Esophagus mucosa (tissue), 1 donor: ENCODE data around the gene GNAS. TPM values are rescaled to one million over a fixed set of nuclear protein-coding genes. Genes with fewer than 3 reads are reported as not detected.
A peak's percentile ranks its signal among the peaks of the same experiment; 100 is the strongest.
"Not testable (repeated sequence)": the region's sequence is repeated elsewhere in the genome, so short reads cannot be mapped to it uniquely, and the experiment has no call there.

Experiments
- ATAC-seq: fragments of 200-7000 bp; cut with Tn5 transposase; one replicate; pipeline ENCODE4 v1.9.1; 2020
- total RNA-seq: library from RNA; stranded (reverse); gene quantifications from one replicate; pipeline ENCODE4 v1.2.4, GENCODE V29; 2023
- donor health status: DM: yes; HTN: yes; CAD: no.

Gene GNAS
- total RNA-seq, 1 donor from 2014 or later = 361 TPM

DNA sequence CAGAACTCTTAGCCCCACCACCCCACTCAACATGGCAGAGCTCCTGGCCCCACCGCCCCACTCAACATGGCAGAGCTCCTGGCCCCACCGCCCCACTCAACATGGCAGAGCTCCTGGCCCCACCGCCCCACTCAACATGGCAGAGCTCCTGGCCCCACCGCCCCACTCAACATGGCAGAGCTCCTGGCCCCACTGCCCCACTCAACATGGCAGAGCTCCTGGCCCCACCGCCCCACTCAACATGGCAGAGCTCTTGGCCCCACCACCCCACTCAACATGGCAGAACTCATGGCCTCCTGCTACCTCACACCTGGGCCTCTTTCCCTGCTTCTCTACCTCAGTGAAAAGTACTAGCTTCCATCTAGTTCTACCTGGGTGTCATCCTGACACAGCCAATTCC, 23.7 kb upstream of the GNAS start:
- ATAC-seq = not testable (repeated sequence)

DNA sequence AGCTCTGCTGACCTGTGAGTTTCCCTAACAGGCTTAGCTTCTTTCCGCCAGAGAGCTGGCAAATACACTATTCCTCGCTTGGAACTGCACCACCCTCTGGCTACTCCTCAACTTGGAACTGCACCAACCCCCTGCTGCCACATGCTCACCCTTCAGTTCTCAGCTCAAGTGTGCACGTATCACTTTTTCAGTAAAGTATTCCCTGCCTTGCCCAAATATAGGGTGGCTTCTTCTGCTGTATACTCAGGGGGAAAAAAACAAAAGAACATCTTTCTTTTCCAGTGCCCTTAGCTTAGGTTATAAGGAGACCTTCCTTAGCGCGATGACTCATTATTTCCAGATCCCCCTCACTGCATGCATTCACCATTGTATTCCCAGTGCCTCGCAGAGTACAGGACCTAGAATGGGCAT, 23.0 kb upstream of the GNAS start:
- ATAC-seq = peak; percentile 84

DNA sequence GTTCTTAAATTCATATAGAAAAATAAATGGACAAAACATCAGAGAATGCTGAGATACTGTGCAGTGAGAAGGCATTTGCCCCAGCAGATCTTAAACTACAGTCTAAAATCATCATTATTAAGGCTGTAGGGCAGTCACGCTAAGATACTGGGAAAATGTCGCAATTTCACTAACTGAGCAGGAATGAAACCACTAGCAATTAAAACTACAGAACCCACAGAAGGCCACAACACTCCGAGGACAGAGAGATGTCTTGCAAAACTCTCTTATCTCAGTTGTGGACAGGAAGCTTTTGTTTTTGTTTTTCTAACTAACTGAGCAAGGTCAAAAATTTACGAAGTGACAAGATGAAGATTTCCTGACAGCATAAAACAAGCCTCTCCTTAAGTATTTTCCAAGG, 20.1 kb upstream of the GNAS start:
- ATAC-seq = no peak

DNA sequence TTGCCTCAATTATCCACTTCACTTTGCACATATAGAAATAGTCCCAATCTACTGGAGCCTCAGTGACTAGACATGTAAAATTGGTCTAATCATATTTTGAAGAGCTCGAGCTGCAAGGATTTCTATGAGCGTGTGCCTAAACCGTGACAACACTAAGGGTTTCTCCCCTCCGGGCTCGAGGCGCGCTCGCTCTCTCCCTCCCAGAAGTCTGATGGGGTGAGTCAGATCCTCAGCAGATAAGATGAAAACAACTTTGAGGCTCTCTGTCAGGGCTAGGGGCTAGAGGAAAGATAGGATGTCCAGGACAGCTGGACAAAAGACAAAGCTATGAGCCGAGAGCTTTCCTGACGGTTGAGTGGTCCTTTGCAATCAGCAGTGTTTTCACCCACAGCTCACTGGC, 18.6 kb upstream of the GNAS start:
- no peak for ATAC-seq

DNA sequence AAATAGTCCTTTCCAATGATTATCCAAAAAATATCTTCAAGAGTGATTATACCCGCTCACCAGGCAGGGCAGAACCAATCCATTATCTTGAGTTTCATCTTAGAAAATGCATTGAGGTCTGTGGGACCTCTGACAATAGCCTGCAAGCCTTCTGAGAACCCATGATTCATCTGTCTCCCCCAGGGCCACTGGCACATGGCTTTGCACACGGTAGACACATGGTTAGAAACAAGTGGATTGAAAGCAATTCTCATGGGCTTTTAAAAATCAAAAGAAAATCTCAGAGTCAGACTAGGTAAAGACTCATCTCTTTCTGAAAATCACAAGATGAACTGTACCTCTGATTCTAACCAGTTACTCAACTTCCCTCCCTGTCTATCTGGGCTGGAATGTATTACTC, 17.3 kb upstream of the GNAS start:
- no peak for ATAC-seq

DNA sequence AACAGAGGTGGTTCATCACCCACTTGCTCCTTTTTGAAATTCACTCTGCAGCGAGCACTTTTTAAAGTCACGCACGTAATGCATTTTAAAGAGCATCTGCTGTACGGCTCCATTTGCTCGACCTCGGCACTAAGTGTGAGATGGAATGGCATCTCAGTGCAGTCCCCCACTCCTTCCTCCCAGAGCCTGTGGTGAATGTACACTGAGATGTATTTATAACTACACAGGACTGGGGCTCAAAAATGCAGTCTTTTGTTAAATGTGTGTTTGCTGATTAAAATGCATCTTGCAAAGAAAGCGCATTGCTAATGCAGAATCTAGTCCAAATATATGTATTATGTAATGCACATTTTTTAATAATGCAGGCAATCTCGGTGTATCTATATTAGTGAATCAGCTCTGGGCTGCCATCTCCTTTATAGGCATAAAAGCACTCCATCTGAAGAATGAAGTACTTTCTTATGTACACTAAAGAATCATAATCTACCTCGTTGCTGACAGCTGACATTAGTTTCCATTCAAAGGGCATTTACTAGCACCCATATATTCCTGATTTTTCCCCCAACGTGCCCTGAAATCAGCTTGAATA, 15.8 kb upstream of the GNAS start:
- ATAC-seq = no peak

DNA sequence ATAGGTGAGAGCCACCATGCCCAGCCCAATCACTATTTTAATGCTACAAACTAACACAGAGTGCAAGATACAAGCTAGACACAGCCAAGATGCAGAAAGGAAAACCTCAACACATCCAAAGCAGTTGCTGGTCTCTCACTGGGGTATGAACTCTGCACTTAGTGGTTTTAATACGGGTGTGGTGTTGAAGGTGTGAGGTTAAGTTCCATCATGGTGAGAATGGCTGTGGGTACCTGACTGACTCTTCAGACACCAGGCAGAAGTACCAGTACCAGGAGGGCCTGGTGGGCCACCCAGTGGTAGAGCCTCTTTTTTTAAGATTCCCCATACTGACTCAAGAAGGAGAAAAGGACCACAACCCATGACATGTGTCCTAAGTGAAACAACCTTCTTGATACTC, 14.8 kb upstream of the GNAS start:
- ATAC-seq = no peak

DNA sequence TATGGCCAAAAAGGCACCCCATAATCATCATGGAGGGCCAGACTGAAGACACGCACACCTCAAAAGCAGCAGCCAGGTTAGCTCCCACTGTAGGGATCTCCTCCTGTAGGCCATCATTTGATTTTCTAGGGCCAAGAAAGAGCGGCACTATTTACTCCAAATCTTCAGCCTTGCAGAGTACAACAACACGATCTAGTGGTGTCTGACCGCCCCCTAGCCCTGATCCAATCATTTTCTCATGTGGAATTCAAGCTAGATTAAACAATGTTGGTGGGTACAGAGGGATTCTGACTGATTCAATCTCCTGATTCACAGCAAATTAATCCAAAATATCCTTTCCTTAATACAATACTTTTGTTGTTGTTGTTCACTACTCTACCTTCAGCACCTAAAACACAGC, 14.3 kb upstream of the GNAS start:
- no peak for ATAC-seq

DNA sequence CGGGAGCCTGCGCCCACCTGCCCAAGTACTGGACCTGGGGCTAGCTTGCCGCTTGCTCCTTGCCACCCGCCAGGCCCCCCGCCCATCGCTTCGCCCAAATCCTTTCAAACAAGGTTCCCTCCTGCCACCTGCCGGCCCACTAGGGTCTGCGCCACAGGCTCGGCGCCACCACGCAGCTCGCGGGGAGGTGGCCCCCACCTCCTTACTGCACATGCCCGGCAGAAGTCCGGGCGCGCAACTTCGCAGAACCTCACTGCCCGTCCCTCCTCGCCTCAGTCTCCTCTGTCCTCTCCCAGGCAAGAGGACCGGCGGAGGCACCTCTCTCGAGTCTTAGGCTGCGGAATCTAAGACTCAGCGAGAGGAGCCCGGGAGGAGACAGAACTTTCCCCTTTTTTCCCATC, 13.0 kb upstream of the GNAS start:
- peak; percentile 38 for ATAC-seq

DNA sequence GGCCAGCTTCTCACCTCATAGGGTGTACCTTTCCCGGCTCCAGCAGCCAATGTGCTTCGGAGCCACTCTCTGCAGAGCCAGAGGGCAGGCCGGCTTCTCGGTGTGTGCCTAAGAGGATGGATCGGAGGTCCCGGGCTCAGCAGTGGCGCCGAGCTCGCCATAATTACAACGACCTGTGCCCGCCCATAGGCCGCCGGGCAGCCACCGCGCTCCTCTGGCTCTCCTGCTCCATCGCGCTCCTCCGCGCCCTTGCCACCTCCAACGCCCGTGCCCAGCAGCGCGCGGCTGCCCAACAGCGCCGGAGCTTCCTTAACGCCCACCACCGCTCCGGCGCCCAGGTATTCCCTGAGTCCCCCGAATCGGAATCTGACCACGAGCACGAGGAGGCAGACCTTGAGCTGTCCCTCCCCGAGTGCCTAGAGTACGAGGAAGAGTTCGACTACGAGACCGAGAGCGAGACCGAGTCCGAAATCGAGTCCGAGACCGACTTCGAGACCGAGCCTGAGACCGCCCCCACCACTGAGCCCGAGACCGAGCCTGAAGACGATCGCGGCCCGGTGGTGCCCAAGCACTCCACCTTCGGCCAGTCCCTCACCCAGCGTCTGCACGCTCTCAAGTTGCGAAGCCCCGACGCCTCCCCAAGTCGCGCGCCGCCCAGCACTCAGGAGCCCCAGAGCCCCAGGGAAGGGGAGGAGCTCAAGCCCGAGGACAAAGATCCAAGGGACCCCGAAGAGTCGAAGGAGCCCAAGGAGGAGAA, 12.3 kb upstream of the GNAS start:
- ATAC-seq = no peak

DNA sequence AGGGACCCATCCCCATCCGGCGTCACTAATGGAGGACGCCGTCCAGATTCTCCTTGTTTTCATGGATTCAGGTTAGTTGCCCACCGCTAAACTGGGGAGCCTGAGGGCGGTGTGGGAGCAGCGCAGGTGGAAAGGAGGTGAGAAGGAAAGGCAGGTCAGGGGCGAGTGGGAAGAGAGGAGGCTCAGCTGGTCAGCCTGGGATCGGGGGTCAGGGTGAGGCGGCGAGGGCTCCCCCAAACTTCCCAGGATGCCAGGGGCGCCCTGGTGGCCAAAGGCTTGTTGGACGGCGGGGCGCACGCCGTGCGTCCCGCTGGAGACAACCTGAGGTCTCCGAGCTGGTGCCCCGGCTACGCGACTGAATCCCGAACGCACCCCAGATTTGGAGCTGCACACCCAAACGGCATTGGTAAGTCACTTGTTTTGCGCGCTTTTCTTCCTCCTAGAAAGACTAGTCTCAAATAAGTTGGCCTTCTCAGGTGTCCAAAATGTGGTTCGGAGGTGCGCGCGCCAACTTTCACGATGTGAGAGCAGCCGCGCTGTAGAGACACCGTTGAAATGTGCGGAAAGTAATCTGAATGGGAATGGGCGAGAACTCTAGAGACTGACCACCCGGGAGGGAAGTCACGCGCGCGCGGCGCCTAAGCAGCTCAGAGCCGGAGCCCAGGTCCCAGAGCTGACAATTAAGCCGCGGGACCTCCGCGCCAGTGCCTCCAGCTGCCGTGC, 11.5 kb upstream of the GNAS start:
- no peak for ATAC-seq

DNA sequence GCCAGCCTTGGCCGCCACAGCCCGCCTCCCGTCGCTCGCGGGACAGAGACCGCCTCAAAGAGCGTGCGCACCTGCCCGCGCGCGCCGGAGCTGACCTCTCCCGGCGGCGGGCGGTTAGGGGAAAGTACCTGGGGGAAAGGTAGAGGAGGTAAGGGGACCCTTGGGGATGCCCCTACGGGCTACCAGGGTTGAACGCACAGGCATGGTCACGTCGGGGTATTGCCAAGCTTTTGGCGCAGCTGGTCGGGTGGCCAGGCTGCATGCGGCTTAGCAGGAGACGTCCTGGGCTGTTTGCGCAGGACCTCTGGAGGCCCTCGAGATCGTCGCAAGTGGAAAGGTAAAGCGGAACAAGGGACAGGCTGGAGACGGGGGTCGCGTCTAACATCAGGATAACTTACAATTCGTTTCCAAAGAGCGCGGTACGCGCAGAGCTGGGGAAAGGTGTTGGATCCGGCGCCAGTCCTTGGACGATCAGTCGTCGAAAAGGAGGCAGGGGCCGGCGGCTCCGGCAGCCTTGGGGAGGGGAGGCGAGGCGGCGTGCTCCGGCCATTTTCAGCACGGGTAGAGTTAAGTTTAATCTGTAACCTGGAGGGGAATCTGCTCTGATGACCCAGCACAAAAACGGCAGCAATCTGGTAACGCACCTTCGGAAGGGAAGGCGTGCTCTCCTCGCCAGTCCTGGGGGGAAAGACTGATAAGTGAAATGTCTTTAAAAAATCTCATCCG, 10.8 kb upstream of the GNAS start:
- no peak for ATAC-seq

DNA sequence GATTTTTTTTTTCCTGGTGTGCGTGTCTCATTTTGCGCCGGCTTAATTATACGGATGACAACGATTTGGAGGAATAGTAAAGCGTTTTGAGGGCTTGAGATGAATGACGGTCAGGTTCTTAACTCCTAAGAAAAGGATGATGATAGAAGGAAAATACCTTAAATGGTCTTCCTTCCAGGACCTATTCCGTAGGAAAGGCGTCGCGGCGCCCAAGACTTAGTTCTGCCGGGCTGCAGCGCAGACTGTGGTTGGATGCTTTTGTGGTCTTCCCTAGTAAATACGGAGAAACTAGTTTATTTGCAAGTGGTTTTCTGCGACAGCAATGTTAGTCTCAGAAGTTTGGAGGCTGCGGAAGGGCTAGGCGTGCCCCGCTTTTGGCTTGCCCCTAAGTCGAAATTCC, 10.2 kb upstream of the GNAS start:
- no peak for ATAC-seq

DNA sequence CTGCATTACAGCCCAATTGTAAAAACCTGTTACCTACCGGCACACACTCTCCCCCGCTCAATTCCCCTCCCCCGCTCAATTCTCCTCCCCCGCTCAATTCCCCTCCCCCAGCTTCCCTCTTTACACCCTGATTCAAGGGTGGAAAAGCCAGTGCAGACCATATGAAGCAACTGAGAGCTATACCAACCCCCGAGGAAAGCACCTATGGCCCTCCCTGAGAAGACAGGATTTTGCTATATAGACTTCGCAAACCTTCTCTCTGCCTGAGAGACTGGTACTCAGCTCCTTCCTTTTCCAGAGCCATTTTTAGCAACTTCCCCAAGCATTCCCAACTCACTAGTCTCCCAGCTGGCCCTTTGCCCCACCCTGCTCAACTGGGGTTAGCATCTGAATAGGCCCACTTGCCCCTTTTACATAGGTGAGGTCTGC, 9.4 kb upstream of the GNAS start:
- no peak for ATAC-seq

DNA sequence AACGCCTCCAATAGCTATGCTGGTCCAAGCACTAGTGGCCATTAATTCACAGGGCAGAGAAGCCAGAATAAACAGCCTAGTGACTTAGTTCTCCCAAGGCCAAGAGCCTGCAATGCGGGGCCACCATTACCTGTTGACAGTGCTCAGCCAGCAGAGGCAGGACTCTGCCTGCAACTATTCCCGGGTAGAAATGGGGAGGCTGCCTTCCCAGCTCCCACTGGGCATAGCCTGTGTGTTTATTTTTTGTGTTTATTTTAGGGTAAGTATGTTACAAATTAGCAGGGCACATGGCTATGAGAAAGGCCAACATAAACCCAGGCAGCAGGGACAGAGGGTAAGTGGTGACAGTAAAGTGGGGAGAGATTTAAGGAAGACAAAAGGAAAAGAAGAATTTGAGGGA, 6.8 kb upstream of the GNAS start:
- ATAC-seq = no peak

DNA sequence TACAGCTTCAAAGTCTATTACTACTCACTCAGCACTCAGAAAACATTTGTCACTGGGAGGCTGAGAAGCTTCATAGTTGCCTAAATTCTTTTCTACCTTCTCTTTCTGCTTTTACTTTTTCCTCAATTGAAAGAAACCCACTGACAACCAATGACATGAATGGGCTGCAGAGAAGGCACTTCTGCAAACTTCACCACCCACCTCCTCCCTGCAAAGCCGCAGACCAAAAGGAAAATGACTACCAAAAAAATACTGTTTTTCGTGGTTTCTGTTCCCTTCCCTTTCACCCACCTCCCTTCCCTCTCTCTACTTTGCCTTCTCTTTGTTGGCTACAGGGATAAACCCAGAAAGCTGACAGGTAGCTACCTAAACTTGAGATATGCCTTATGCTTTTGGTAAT, 5.1 kb upstream of the GNAS start:
- no peak for ATAC-seq

DNA sequence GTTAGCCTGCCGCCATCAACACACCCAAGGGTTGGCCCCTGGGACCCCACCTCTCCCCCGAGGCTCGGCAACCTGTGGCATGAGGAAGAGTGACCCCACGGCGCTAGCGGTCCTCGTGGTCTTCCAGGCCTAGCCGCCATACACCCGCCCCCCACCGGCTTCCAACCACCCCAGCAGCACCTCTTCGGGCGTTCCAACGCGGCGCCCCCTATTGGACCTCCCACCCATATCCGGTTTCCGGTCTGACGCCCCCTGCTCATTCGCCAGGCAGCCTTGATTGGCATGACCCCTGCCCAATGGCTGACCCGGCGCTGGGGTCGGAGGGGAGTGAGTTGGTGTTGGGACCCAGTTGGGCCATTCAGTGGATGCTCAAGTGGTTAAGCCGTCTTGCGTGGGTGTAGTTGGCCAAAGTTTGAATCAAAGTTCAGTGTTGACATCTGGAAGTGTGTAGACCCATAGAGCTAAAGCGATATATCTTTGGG, 1.8 kb upstream of the GNAS start, which contains the start of gene GNAS-AS1:
Gene GNAS-AS1, minus strand, starts transcription at position 210 of the 482 bp plus-strand sequence.
- ATAC-seq = peak; percentile 55

DNA sequence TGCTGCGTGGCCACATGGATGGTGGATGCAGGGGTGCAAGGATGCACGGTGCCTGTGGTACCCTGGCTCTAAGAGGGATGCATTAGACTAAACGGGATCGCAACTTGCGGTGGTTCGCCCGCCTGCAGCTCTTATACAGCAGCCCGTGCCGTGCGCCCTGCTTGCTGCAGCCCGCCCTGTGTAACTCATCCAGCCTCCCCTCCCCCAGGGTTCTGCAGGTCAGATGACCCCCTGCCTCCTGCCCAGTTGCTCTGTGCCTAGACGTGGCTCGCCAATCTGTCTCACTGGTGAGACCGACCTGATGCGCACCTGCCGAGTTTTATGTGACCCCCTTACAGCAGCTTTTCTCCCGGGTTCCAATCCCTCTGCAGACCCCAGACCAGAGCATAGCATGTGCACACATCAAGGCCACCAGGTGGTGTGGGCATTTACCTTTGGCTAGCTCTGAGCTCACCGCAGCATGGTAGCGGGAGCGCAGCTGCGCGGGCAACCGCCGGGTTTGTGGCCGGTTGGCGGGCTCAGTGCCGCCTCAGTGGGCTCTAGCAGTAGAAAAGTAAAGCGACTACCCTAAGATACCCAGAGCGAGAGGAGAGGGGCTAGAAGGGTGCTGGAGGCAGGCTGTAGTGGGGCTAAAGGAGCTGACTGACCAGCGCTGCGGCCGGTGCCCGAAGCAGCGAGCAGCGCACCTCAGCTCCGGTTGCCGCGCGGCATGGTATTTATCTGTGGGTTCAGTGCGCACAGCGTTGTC, 1.1 kb upstream of the GNAS start:
- no peak for ATAC-seq

DNA sequence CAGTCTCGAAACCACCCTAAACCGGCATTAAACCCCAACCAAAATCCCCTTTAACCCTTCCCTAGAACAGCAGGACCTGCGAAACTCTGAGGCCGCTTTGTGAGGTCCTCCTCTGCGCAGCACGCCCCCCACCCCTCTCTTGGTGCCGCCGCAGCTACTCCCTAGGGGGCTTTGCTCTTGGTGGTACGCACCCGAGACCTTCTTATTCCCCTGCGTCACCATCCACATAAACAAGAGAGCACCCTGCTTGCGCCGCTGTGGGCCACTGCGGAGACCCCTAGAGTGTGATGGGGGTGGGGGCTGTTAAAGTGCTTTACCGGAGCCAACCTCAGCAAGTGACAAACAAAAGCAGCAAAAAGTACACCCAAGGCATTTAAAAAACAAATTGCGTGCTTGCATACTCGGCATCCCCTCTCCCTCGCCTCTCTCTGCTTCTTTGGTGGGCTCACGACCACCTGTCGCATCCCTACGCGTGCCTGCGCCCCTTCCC, 502 bp upstream of the GNAS start:
- ATAC-seq = no peak

DNA sequence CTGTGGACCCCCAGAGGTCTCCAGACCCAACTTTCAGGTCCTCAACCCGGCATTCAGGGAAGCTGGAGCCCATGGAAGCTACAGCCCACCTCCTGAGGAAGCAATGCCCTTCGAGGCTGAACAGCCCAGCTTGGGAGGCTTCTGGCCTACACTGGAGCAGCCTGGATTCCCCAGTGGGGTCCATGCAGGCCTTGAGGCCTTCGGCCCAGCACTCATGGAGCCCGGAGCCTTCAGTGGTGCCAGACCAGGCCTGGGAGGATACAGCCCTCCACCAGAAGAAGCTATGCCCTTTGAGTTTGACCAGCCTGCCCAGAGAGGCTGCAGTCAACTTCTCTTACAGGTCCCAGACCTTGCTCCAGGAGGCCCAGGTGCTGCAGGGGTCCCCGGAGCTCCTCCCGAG, 950 bp downstream of the GNAS start:
- ATAC-seq = no peak

DNA sequence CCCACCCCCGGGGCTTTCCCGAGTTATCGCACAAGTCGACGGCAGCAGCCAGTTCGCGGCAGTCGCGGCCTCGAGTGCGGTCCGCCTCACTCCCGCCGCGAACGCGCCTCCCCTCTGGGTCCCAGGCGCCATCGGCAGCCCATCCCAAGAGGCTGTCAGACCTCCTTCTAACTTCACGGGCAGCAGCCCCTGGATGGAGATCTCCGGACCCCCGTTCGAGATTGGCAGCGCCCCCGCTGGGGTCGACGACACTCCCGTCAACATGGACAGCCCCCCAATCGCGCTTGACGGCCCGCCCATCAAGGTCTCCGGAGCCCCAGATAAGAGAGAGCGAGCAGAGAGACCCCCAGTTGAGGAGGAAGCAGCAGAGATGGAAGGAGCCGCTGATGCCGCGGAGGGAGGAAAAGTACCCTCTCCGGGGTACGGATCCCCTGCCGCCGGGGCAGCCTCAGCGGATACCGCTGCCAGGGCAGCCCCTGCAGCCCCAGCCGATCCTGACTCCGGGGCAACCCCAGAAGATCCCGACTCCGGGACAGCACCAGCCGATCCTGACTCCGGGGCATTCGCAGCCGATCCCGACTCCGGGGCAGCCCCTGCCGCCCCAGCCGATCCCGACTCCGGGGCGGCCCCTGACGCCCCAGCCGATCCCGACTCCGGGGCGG, 1.6 kb downstream of the GNAS start:
- ATAC-seq = no peak
